GM20431 (cell line): ENCODE measurements around the gene VPS4A.
"Not testable (repeated sequence)": the region's sequence is repeated elsewhere in the genome, so short reads cannot be mapped to it uniquely, and the experiment has no call there.

Source experiments
- in situ Hi-C: fragments of 300-500 bp; cut with MseI, MboI; formaldehyde crosslinking; loops from one replicate; pipeline ENCODE4 v1.15.0; 2020; ENCODE audit warnings: low sequenced_read_pairs; ENCODE audit not compliant: unreplicated experiment

The VPS4A gene

DNA sequence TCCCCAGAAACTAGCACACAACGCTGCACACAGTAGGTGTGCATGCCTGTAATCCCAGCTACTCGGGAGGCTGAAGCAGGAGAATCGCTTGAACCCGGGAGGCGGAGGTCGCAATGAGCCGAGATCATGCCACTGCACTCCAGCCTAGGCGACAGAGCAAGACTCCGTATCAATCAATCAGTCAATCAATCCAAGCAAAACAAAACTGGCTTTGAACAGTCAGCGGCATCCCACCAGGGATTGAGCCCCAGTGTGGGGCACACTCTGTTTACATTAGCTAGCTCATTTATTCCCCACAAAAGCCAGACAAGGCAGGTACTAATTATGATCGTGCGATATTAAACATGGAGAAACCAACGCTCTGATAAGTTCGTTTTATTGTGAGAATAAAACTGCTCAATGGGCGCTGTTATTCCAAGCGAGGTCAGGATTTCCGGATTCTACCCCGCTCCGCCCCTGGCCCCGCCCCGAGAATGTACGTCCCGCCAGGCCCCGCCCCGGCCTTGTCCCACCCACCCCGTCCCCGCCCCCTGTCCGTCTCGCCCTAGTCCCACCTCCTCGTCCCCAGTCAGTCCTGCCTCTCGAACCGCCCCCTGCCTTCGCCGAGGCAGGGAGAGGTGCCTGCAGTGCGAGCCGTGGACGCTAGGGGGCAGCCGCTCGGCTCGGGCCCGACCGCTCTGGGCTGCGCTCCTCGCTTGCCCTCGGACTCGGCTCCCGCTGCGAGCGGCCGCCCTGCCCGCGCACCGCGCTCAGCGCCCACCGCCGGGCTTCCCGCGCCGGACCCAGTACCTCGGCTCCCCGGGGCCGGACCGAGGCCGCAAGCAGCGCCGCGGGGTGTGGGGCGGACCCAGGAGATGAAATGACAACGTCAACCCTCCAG, at the start of gene VPS4A:
Gene VPS4A, plus strand, starts transcription at position 698 of the 880 bp plus-strand sequence. Its CDS starts 162 bp downstream, at position 860.
- in situ Hi-C loops: no loop called here

DNA sequence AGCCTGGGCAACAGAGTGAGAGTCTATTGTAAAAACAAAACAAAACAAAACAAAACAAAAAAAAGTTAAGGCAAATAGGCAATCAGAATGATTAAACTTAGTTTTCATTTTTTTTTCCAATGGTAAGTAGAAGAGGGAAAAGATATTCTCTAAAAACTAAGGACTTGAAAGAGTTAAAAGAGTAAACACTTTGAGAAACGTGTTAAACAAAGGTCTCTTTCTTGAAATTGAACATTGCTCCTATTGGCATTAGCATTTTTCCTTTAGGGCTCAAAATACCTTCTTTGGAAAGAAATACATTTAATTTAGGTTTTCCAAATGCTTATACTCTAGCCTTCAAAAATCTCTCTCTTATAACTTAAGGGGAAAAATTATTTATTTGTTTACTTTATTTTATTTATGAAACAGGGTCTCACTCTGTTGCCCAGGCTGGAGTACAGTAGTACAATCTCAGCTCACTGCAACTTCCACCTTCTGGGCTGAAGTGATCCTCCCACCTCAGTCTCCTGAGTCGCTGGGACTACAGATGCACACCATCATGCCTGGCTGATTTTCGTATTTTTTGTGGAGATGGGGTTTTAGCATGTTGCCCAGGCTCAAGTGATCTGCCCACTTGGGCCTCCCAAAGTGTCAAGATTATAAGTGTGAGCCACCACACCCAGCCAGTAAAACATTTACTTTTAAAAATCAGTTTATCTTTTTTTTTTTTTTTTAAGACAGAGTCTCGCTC, 44.7 kb upstream of the VPS4A start:
- in situ Hi-C loops: no loop called here

DNA sequence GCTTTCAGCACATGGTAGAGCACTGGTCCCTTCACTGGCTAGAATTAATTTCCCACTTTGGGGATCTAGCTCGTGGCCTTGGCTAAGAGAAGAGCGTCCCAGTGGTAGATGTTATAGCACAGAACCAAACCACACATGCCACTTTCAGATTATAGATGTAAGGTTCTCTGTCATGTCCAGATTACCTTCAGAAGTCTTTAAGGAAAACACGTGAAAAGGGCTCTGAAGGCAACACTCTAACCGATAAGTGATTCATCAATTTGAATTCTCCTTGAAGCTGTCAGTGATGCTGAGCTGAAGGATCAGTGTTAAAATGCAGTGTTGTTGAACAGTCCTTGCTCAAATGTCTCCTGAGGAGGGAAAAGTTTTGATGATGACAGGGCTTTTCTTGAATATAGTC, 43.5 kb upstream of the VPS4A start:
- in situ Hi-C loops: no loop called here

DNA sequence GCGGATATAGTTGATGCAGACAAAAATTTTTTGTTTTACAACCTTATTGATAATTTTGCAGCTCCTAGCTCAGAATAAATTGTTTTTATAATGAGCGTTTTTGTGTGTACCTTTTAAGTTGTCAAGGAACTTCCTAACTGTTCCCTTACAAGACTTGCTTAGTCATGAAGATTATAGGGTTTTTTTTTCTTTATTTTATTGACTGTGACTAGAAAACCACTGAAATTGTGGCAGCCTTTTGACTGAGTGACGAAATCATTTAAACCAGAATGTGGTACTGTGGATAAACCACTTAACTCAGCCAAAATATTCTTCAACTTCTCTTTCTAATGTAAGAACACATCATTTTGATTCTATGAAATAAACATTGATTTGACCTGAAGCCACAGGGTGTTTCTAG, 40.8 kb upstream of the VPS4A start:
- in situ Hi-C loops: no loop called here

DNA sequence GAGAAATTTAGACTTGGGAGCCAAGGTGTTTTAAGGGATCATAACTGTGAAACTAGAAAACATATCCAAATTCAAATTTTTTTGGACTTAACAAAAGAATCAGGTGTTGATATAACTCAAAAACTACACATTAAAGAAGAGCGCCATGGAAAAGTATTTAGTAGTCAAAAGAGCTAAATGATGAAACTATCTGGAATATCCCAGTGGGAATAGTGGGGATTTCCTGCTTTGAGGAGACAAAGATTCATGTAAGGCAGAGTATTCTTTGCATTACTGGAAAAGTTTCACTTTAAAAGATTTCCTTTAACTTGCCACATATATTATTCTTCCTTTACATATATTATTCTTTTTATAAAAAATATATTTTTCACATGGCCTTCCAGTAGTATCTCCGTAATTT, 40.3 kb upstream of the VPS4A start:
- in situ Hi-C loops: no loop called here

DNA sequence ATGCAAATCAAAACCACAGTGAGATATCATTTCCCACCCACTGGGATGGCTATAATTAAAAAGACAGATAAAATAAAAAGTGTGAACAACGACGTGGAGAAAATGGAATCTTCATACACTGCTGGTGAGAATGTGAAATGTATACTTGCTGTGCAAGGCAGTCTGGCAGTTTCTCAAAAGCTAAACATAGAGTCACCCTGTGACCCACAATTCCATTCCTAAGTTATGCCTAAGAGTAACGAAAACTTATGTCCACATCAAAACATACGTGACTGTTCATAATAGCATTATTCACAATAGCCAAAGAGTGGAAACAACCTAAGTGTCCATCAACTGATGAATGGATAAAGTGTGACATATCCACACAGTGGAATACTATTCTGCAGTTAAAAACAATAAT, 38.1 kb upstream of the VPS4A start:
- in situ Hi-C loops: no loop called here

DNA sequence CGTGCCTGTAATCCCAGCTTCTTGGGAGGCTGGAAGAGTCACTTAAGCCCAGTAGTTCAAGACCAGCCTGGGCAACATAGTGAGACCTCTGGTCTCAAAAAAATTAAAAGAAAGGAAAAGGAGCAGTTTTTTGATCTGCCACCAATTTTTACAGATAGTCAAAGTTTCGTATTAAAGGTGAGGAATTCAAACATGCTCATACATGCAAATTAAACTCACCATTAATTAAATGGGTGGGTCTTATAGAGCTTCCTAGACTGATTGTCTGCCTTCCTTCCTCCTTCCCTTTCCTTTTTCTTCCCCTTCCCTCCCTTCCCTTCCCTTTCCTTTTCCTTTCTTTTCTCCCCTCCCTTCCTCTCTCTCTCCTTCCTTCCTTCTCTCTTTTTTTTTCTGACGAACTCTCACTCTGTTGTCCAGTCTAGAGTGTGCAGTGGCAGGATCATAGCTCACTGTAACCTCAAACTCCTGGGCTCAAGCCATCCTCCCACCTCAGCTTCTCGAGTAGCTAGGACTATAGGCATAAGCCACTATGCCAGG, 36.4 kb upstream of the VPS4A start:
- in situ Hi-C loops: no loop called here

DNA sequence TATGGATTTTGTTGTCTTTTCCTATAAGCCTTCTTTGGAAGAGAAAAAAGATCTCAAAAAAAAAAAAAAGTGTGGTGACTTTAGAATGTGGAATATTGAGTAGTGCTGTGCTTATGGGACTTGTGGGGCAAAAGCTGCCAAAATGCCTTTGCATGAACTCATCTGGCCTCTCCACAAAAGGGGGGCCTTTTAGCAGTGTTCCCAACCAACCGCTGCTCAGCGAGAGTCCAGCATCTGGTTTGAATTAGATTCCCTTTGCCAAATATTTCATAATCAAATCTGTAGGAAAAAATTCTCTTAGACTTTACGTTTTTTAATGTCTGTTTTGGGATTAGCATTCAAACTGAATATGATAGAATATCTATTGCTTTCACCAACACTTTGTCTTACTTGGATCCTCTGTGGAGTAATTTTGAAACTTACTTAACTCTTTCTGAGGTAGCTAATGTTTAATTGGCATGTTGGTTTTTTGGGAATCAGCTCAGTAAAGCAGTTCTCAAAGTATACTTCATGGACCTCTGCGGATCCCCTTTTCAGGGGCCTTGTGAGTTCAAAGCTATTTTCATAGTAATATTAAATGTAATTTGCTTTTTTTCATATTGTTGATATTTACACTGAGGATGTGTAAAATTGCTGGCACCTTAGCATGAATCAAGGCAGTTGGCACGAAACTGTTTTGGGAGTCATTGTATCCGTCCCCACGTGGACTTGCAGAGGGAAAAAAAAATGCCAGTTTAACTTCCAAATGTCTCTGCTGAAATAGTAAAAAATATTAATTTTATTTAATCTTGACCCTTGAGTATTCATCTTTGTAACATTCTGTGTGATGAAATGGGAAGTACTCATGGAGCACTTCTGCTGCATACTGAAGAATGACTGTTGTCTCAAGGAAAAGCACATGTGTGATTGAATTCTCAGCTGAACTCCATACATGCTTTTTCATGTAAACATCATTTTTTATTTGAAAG, 34.7 kb upstream of the VPS4A start:
- in situ Hi-C loops: no loop called here

DNA sequence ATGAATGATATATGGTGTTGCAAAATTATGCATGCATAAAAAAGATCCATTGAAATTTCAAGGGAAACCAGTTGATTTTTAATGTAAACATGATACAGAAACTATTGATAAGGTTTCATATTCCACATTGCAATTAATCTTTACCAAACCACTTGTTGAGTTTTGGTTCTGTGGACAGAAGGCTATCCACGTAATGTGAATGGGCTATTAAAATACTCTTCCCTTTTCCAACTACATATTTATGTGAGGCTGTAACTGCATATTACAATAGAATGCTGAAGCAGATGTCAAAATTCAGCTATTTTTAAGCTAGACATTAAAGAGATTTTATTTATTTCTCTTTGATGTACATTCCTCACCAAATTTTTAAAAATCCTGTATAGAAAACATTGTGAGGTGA, 33.7 kb upstream of the VPS4A start:
- in situ Hi-C loops: no loop called here

DNA sequence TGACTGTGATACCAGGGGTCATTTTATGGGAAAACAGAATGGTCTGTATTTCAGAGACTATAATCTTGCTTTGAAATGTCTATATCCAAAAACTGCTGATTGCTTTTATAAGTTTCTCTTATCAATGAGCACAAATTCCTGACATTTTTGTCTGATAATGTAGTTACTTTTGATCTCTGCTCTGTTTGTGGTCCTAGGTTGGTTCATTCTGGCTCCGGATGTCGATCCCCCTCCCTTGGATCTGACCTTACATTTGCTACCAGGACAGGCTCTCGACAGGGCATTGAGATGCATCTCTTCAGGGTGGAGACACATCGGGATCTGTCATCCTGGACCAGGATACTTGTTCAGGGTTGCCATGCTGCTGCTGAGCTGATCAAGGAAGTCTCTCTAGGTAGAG, 27.3 kb upstream of the VPS4A start:
- in situ Hi-C loops: loop anchor here (10.0 kb wide), 1 partner anchor 129 kb away; no protein-coding TSS in a partner anchor

DNA sequence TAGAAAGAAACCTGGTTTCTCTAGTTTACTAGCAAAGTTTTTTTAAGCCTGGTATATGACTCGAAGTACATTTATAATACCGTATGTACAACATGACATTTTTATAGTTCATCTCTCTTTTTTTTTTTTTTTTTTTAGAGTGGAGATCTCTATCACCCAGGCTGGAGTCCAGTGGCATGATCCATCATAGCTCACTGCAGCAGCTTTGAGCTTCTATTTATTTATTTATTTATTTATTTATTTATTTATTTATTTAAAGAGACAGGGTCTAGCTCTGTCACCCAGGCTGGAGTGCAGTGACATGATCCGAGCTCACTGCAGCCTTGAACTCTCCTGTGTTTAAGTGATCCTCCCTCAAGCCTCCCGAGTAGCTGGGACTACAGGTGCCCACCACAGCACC, 25.9 kb upstream of the VPS4A start:
- in situ Hi-C loops: loop anchor here (10.0 kb wide), 1 partner anchor 130 kb away; no protein-coding TSS in a partner anchor

DNA sequence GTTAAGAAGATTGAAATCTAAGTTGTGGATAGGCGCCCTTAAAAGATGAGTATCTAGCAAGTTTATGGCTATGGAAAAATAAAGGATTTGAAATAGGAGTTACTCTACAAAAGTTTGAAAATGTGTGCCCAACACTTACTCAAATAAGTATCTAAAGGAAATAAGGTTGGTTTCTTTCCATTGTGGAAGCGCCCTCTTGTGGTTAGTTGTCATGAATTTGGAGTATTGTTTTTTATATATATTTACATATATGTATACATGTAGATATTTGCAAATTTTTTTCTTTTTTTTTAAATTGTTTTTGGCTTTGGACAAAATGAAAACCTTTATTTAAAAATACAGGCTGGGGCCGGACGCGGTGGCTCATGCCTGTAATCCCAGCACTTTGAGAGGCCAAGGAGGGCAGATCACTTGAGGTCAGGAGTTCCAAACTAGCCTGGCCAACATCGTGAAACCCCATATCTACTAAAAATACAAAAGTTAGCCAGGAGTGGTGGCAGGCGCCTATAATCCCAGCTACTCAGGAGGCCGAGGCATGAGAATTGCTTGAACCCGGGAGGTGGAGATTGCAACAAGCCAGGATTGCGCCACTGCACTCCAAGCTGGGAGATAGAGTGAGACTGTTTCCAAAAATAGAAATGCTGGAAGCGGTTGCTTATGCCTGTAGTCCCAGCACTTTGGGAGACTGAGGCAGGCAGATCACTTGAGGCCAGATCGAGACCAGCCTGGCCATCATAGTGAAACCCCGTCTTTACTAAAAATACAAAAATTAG, 24.0 kb upstream of the VPS4A start:
- in situ Hi-C loops: loop anchor here (10.0 kb wide), 1 partner anchor 132 kb away; no protein-coding TSS in a partner anchor

DNA sequence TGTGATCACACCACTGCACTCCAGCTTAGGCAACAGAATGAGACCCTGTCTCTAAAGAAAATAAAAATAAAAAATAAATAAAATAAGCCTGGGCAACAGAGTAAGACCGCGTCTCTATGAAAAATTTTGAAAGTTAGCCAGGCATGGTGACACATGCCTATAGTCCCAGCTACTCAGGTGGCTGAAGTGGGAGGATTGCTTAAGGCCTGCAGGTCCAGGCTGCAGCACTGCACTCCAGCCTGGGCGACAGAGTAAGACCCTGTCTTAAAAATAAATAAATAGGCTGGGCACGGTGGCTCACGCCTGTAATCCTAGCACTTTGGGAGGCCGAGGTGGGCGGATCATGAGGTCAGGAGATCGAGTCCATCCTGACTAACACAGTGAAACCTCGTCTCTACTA, 19.5 kb upstream of the VPS4A start:
- in situ Hi-C loops: not testable (repeated sequence)

DNA sequence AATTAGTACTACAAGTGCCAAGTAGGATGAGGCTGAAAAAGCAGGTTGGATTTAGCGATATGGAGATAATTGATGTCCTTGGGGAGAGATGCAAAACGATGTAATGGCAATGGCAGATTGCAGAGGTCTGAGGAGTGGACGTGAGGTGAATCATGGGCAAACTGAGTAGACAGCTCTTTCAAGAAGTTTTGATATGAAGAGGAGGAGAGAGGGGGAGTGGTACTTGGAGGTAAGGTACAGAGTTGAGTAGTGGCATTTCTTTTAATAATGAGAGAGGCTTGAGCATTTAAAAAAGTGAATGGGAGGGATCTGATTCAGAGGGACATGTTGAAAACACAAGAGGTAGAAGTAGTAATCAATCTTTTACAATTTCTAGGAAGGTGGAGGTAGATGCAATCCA, 17.7 kb upstream of the VPS4A start:
- in situ Hi-C loops: no loop called here

DNA sequence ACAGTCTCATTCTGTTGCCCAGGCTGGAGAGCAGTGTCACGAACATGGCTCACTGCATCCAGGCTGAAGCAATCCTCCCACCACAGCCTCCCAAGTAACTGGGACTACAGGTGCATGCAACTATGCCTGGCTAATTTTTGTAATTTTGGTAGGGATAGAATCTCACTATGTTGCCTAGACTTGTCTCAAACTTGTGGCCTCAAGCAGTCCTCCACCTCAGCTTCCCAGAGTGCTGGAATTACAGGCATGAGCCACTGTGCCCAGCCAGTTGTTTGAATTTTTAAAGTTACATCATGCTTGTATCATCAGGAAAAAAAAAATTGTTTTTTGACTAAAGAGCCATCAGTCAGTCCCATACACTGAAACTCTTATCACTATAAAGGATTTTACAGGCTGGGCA, 17.1 kb upstream of the VPS4A start:
- in situ Hi-C loops: no loop called here

DNA sequence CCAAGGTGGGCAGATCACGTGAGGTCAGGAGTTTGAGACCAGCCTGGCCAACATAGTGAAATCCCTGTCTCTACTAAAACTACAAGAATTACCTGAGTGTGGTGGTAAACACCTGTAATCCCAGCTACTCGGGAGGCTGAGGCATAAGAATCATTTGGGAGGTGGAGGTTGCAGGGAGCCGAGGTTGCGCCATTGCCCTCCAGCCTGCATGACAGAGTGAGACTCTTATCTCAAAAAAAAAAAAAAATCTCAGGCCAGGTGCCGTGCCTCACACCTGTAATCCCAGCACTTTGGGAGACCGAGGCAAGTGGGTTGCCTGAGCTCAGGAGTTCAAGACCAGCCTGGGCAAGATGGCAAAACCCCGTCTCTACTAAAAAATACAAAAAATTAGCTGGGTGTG, 14.4 kb upstream of the VPS4A start:
- in situ Hi-C loops: not testable (repeated sequence)

DNA sequence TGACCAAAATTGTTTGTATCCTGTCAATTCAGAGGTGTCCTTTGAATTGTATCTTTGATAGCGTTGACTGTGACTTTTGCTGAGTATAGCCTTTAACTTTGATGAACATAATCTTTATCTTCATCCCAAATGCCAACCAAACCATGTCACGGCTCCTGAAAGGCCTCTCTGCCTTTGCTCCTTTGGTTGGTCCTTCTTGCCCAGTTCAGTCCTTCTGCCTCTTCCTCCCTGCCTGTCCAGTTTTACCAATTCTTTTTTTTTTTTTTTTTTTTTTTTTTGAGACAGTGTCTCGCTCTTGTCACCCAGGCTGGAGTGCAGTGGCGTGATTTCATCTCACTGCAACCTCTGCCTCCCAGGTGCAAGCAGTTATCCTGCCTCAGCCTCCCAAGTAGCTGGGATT, 12.9 kb upstream of the VPS4A start:
- in situ Hi-C loops: no loop called here

DNA sequence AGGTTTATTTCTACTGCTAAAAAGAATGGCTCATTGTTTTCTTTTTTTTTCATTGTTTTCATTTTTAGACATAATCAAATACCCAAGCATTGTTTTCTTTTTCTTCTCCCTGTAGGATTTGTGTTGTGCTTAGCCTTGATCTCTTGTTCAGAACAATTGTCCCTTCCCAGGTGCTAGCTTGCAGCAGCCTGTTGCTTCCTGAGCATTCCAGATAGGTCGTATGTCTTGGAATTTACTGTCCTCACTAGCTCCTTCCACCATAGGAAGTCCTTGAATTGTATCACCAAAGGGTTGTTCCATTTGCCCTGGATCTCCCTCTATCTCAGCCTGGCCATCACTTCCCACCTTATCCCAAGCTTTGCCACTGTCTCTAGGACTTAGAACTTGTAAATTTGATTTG, 10.0 kb upstream of the VPS4A start:
- in situ Hi-C loops: no loop called here

DNA sequence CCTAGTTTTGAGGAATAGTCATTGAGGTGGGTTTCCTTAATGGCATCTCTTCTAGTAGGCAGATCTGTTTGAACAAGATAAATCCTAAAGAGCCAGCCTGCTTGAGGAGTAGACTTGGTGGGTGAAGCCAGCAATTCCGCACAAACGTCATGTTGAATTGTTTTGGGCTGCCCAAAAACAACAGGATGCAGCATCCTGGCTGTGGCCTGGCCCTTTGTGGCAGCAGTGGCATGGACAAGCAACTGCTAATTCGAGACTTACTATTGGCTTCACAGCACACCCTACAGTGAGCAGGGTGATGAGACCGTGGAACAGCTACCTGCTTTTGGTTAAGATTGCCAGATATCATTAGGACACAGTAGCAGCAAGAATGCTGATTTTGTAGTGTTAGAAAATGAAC, 9.3 kb upstream of the VPS4A start:
- in situ Hi-C loops: no loop called here
